Loucy (cell line): ENCODE results near the gene IFIT1B.

Source experiments
- EZH2phosphoT487 ChIP-seq: fragments of 200-600 bp; IDR thresholded peaks from 2 replicates; pipeline ENCODE4 v1.6.1; 2018; ENCODE audit warnings: antibody characterized with exemption, mild to moderate bottlenecking, moderate library complexity, borderline replicate concordance
- TF ChIP-seq, protein P1 (sequence below): fragments of 200-600 bp; sonication (generic); conservative IDR thresholded peaks from 2 replicates; pipeline ENCODE4 v1.5.1; 2014; ENCODE audit warnings: mild to moderate bottlenecking, antibody characterized with exemption, low read length

DNA sequence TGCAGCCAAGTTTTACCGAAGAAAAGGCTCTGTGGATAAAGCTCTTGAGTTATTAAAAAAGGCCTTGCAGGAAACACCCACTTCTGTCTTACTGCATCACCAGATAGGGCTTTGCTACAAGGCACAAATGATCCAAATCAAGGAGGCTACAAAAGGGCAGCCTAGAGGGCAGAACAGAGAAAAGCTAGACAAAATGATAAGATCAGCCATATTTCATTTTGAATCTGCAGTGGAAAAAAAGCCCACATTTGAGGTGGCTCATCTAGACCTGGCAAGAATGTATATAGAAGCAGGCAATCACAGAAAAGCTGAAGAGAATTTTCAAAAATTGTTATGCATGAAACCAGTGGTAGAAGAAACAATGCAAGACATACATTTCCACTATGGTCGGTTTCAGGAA lies 25.2 kb downstream of the IFIT1B start:
- TF ChIP-seq, protein P1, sequence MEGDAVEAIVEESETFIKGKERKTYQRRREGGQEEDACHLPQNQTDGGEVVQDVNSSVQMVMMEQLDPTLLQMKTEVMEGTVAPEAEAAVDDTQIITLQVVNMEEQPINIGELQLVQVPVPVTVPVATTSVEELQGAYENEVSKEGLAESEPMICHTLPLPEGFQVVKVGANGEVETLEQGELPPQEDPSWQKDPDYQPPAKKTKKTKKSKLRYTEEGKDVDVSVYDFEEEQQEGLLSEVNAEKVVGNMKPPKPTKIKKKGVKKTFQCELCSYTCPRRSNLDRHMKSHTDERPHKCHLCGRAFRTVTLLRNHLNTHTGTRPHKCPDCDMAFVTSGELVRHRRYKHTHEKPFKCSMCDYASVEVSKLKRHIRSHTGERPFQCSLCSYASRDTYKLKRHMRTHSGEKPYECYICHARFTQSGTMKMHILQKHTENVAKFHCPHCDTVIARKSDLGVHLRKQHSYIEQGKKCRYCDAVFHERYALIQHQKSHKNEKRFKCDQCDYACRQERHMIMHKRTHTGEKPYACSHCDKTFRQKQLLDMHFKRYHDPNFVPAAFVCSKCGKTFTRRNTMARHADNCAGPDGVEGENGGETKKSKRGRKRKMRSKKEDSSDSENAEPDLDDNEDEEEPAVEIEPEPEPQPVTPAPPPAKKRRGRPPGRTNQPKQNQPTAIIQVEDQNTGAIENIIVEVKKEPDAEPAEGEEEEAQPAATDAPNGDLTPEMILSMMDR: no peak
- TF ChIP-seq EZH2phosphoT487: no peak
